Duodenal mucosa (tissue), 2 donors: ENCODE data around the gene NKD1.

Source experiments
- H3K27ac ChIP-seq: one replicate; pipeline ENCODE4 v1.7.0; 2013; ENCODE audit warnings: low read depth, low read length
- H3K27me3 ChIP-seq, 2 donors: one replicate each; pipeline ENCODE4 v1.7.0; 2013; ENCODE audit warnings: low read length in 2 of 2, control low read depth in 1 of 2; ENCODE audit not compliant: insufficient read depth in 2 of 2, control insufficient read depth in 1 of 2
- H3K36me3 ChIP-seq, 2 donors: one replicate each; pipeline ENCODE4 v1.7.0; 2013; ENCODE audit warnings: low read length in 2 of 2, control low read depth in 1 of 2; ENCODE audit not compliant: insufficient read depth in 2 of 2, control insufficient read depth in 1 of 2
- H3K4me1 ChIP-seq, 2 donors: one replicate each; pipeline ENCODE4 v1.7.0; 2013; ENCODE audit warnings: low read length in 2 of 2, control low read depth in 1 of 2; ENCODE audit not compliant: insufficient read depth in 2 of 2, control insufficient read depth in 1 of 2
- H3K4me3 ChIP-seq, 2 donors: one replicate each; pipeline ENCODE4 v1.7.0; 2013; ENCODE audit warnings: low read length in 2 of 2, low read depth in 1 of 2
- H3K9ac ChIP-seq, 2 donors: one replicate each; pipeline ENCODE4 v1.7.0; 2013; ENCODE audit warnings: low read length in 2 of 2, low read depth in 1 of 2
- H3K9me3 ChIP-seq, 2 donors: one replicate each; pipeline ENCODE4 v1.7.0; 2013; ENCODE audit warnings: low read length in 2 of 2, control low read depth in 1 of 2; ENCODE audit not compliant: control insufficient read depth in 1 of 2

Gene NKD1

GRCh38 chr16:50692999-50693781, 145.0 kb downstream of the NKD1 start, which contains the start of gene NOD2:
Gene NOD2, plus strand, starts transcription at chr16:50693606. Its CDS starts 5,890 bp downstream, at chr16:50699496.
- Histone ChIP-seq H3K9ac (peak within 1 kb of the TSS; percentile 55 to 65), H3K27me3 (peaks cover 0 to 6% of the 10 kb centered on the region in 2 donors), H3K27ac (no peak within 1 kb of the TSS), H3K9me3 (no peaks in the 10 kb centered on the region), H3K4me3 (peak within 1 kb of the TSS; percentile 65 to 70), H3K36me3 (no peaks in the 10 kb centered on the region), H3K4me1 (peaks cover 36 to 40% of the 10 kb centered on the region in 2 donors)

- Histone ChIP-seq H3K9ac (peak overlapping the region in 1 of 2 donors; percentile 65), H3K9me3 (no peaks in the 10 kb centered on the region), H3K4me1 (peaks cover 39 to 43% of the 10 kb centered on the region in 2 donors), H3K27ac (no peak overlapping the region), H3K27me3 (peaks cover 0 to 6% of the 10 kb centered on the region in 2 donors), H3K36me3 (no peaks in the 10 kb centered on the region), H3K4me3 (peak overlapping the region; percentile 65 to 70)
Observed at GRCh38 chr16:50694206-50694605, 146.0 kb downstream of the NKD1 start.

- Histone ChIP-seq H3K36me3 (no peaks in the 10 kb centered on the region), H3K4me3 (no peak overlapping the region), H3K27me3 (peaks cover 0 to 6% of the 10 kb centered on the region in 2 donors), H3K4me1 (peaks cover 39 to 43% of the 10 kb centered on the region in 2 donors), H3K9me3 (no peaks in the 10 kb centered on the region), H3K9ac (no peak overlapping the region), H3K27ac (no peak overlapping the region)
Observed at GRCh38 chr16:50695017-50696000, 147.1 kb downstream of the NKD1 start.

- peaks cover 0 to 6% of the 10 kb centered on the region in 2 donors for H3K27me3 ChIP-seq
Observed at GRCh38 chr16:50696126-50696525, 147.9 kb downstream of the NKD1 start.

GRCh38 chr16:50696575-50697420, 148.6 kb downstream of the NKD1 start:
- peak overlapping the region; percentile 1 for H3K27ac ChIP-seq
- peak overlapping the region; percentile 3 to 11 for H3K4me3 ChIP-seq
- no peaks in the 10 kb centered on the region for H3K36me3 ChIP-seq
- peak overlapping the region; percentile 12 to 15 for H3K9ac ChIP-seq
- no peaks in the 10 kb centered on the region for H3K9me3 ChIP-seq
- peaks cover 0 to 6% of the 10 kb centered on the region in 2 donors for H3K27me3 ChIP-seq
- H3K4me1 ChIP-seq: peaks cover 39 to 43% of the 10 kb centered on the region in 2 donors

More at GRCh38 chr16:50696126-50696525, 147.9 kb downstream of the NKD1 start:
- Histone ChIP-seq H3K36me3 (no peaks in the 10 kb centered on the region), H3K4me1 (peaks cover 39 to 43% of the 10 kb centered on the region in 2 donors), H3K9me3 (no peaks in the 10 kb centered on the region), H3K4me3 (peak overlapping the region in 1 of 2 donors; percentile 3), H3K27ac (no peak overlapping the region), H3K9ac (peak overlapping the region in 1 of 2 donors; percentile 12)

GRCh38 chr16:50697421-50697715, 149.2 kb downstream of the NKD1 start:
- Histone ChIP-seq H3K36me3 (no peaks in the 10 kb centered on the region), H3K27ac (peak overlapping the region; percentile 35), H3K4me1 (peaks cover 39 to 43% of the 10 kb centered on the region in 2 donors), H3K9me3 (no peaks in the 10 kb centered on the region), H3K4me3 (peak overlapping the region; percentile 58 to 63), H3K9ac (peak overlapping the region in 1 of 2 donors; percentile 53), H3K27me3 (peaks cover 0 to 6% of the 10 kb centered on the region in 2 donors)

GRCh38 chr16:50697881-50698767, 149.9 kb downstream of the NKD1 start:
- no peaks in the 10 kb centered on the region for H3K9me3 ChIP-seq
- no peaks in the 10 kb centered on the region for H3K36me3 ChIP-seq
- peak overlapping the region; percentile 58 to 63 for H3K4me3 ChIP-seq
- peak overlapping the region; percentile 35 for H3K27ac ChIP-seq
- peaks cover 0 to 6% of the 10 kb centered on the region in 2 donors for H3K27me3 ChIP-seq
- H3K9ac ChIP-seq: peak overlapping the region; percentile 27 to 53
- H3K4me1 ChIP-seq: peaks cover 36 to 43% of the 10 kb centered on the region in 2 donors
